ENCODE results near the gene ADARB1.

DNA sequence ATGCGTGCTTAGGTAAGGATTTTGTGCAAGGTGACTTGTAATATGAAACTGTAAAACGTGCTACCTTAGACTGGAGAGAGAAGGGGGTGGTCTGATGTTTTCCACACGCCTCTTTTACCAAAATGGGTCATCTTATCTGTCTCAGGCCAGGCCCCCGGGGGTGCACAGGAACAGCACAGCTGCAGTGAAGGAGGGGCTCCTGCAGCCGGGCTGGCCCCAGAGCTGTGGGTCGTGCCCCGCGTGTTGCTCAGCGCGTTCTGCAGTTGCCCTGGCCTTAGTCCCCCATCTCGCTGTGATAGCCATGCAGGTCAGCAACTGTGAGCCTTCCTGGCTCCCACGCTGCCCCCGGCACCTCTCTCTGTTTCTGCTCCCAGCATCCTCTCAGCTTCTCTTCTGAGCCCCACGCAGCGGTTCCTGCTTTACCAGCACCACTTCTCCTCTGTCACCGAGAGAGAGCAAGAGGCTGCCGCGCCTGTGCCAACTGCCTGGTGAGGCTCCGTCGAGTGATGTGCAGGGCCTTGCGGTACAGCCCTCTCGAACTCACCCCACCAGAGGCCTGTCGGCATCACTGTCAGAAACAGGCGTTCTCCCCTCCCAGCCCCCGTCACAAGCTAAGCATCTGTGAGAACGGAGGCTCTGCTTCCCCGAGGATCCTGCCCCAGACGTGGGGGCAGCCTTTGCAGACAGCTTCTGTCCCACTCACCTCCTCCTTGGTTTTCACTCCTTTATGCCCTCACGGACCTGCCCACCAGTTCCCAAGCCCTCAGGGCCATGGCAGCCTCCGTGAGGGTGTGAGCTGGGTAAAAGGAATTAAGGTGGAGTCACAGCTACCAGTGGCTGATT is 73.3 kb downstream of the ADARB1 start:
- TF ChIP-seq POLR2A (IDR thresholded peaks at IDR 0.05) (no peak), EP300 (IDR thresholded peaks at IDR 0.05) (no peak)
- TF ChIP-seq, protein P1, sequence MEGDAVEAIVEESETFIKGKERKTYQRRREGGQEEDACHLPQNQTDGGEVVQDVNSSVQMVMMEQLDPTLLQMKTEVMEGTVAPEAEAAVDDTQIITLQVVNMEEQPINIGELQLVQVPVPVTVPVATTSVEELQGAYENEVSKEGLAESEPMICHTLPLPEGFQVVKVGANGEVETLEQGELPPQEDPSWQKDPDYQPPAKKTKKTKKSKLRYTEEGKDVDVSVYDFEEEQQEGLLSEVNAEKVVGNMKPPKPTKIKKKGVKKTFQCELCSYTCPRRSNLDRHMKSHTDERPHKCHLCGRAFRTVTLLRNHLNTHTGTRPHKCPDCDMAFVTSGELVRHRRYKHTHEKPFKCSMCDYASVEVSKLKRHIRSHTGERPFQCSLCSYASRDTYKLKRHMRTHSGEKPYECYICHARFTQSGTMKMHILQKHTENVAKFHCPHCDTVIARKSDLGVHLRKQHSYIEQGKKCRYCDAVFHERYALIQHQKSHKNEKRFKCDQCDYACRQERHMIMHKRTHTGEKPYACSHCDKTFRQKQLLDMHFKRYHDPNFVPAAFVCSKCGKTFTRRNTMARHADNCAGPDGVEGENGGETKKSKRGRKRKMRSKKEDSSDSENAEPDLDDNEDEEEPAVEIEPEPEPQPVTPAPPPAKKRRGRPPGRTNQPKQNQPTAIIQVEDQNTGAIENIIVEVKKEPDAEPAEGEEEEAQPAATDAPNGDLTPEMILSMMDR (IDR thresholded peaks at IDR 0.05) = no peak

All from tibial nerve (tissue), 4 donors.